Endothelial cell of umbilical vein (primary cell): ENCODE measurements around the gene H2AZ2.

ENCODE experiments used
- CTCF ChIP-seq, 2 donors: IDR thresholded peaks; 1 replicate in 1 of 2; 2 replicates in 1 of 2; pipeline ENCODE4 v1.5.1; 2011; ENCODE audit warnings: low read length in 2 of 2, mild to moderate bottlenecking in 2 of 2, moderate library complexity in 2 of 2, control low read depth in 1 of 2, inconsistent platforms in 1 of 2, low read depth in 1 of 2; ENCODE audit not compliant: insufficient read depth in 1 of 2; ENCODE audit errors: extremely low read depth in 1 of 2
- EZH2 ChIP-seq: IDR thresholded peaks from 2 replicates; pipeline ENCODE4 v1.6.1; 2012; ENCODE audit warnings: borderline replicate concordance, low read depth, mild to moderate bottlenecking, moderate library complexity, low read length, inconsistent platforms; ENCODE audit not compliant: severe bottlenecking
- POLR2A ChIP-seq: IDR thresholded peaks from 2 replicates; pipeline ENCODE4 v1.6.1; 2012; ENCODE audit warnings: low read depth, mild to moderate bottlenecking, control low read depth, low read length

- TF ChIP-seq POLR2A: no peak
- TF ChIP-seq CTCF (IDR thresholded peaks at IDR 0.05; ENCODE audit: extremely low read depth in 1 of 2, insufficient read depth in 1 of 2, low read depth in 1 of 2, low read length in 2 of 2): no peak
- TF ChIP-seq EZH2: no peak
Observed at GRCh38 chr7:44823255-44823781, 24.6 kb downstream of the H2AZ2 start.
